ENCODE results near the gene GKAP1. TPM values are rescaled to one million over a fixed set of nuclear protein-coding genes. Genes with fewer than 3 reads are reported as not detected.

Gene GKAP1
- total RNA-seq, 1 donor from 2014 or later = 12.0 TPM

Other genes starting within 250 kb of the GKAP1 start
- 15.2 TPM for gene IDNK, start 194.6 kb downstream of the GKAP1 start, total RNA-seq (ENCODE audit: insufficient read depth, low replicate concordance)
- gene UBQLN1, start 109.8 kb downstream of the GKAP1 start, total RNA-seq (ENCODE audit: insufficient read depth, low replicate concordance) = 108 TPM
- gene KIF27, start 103.7 kb upstream of the GKAP1 start, total RNA-seq (ENCODE audit: insufficient read depth, low replicate concordance) = 21.7 TPM
- gene HNRNPK, start 162.4 kb upstream of the GKAP1 start, total RNA-seq (ENCODE audit: insufficient read depth, low replicate concordance) = 462 TPM
- gene RMI1, start 163.0 kb upstream of the GKAP1 start, total RNA-seq (ENCODE audit: insufficient read depth, low replicate concordance) = 8.2 TPM